T-helper 2 cell treated with Interferon-gamma antibody and Interleukin-4, amounts not matched to agents 5 μg/mL and 100 μg/mL, for 36 hours (primary cell): Measurements from ENCODE around the gene SORD.
"Not testable (repeated sequence)": the region's sequence is repeated elsewhere in the genome, so short reads cannot be mapped to it uniquely, and the experiment has no call there.

Experiments
- DNase-seq: peaks from one replicate; pipeline ENCODE4 v3.0.0; 2021; ENCODE audit warnings: low spot score
- H3K27ac Mint-ChIP-seq: one replicate; pipeline ENCODE4 v1.8.0; 2021; ENCODE audit warnings: mild to moderate bottlenecking, mixed read lengths
- H3K27me3 Mint-ChIP-seq: one replicate; pipeline ENCODE4 v1.8.0; 2021; ENCODE audit warnings: low read depth, mixed read lengths
- H3K36me3 Mint-ChIP-seq: one replicate; pipeline ENCODE4 v1.8.0; 2021; ENCODE audit warnings: low read depth, mixed read lengths
- H3K4me1 Mint-ChIP-seq: one replicate; pipeline ENCODE4 v1.8.0; 2021; ENCODE audit warnings: low read depth, mixed read lengths
- H3K4me3 Mint-ChIP-seq: one replicate; pipeline ENCODE4 v1.8.0; 2022; ENCODE audit warnings: mild to moderate bottlenecking, moderate library complexity, mixed read lengths
- H3K9me3 Mint-ChIP-seq: one replicate; pipeline ENCODE4 v1.8.0; 2021; ENCODE audit warnings: mixed read lengths

Gene SORD

DNA sequence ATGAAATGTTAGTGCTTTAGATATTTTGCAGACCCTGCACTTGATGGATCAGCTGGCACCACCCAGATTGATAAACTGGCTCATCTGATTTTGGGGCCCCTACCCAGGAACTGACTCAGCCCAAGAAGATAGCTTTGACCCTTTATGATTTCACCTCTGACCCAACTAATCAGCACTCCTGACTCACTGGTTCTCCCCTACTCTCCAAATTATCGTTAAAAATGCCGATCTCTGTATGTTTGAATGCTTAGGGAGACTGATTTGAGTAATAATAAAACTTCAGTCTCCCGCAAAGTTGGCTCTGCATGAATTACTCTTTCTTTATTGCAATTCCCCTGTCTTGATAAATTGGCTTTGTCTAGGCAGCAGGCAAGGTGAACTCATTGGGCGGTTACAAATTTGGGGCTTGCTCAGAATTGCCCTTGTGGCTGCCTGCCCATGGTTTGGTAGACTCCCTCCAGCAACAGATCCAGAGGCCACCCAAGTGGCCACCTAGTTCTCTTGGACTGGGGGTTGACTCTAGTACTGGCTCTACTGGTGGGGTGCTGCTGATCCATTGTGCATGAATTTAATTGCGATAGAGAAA lies 18.3 kb upstream of the SORD start:
- H3K4me1 Mint-ChIP-seq, H3K9me3 Mint-ChIP-seq, H3K4me3 Mint-ChIP-seq, H3K27ac Mint-ChIP-seq, H3K36me3 Mint-ChIP-seq, DNase-seq, H3K27me3 Mint-ChIP-seq: not testable (repeated sequence)

DNA sequence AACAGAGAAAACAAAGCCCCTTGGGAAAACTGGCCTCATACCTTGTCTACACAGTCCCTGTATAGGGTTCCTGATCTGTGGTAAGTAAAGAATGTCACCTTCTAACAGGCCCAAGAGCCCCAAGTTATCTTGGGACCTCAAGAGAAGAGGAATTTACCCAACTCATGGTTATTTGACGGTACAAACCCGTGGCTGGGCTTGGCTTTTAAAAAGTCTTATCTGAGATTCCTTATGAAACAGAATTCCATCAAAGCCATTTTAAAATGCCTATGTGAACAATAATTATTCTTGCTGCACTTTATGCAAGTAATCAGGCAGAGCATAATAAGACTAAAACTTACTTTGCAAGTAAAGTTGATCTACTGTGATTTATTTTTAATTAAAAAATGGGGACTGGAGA lies 13.9 kb upstream of the SORD start:
- no peak overlapping the region for H3K27ac Mint-ChIP-seq
- DNase-seq: no peak
- no peaks in the 10 kb centered on the region for H3K36me3 Mint-ChIP-seq
- H3K4me1 Mint-ChIP-seq: no peaks in the 10 kb centered on the region
- no peak overlapping the region for H3K4me3 Mint-ChIP-seq
- peaks cover 7% of the 10 kb centered on the region for H3K9me3 Mint-ChIP-seq
- H3K27me3 Mint-ChIP-seq: peaks cover 18% of the 10 kb centered on the region

GRCh38 chr15:45015114-45015513 lies 7.9 kb upstream of the SORD start:
- H3K4me1 Mint-ChIP-seq, DNase-seq, H3K9me3 Mint-ChIP-seq, H3K36me3 Mint-ChIP-seq, H3K4me3 Mint-ChIP-seq, H3K27ac Mint-ChIP-seq: not testable (repeated sequence)
- H3K27me3 Mint-ChIP-seq: peaks cover 50% of the 10 kb centered on the region

- not testable (repeated sequence) for H3K9me3 Mint-ChIP-seq, H3K36me3 Mint-ChIP-seq, DNase-seq, H3K4me3 Mint-ChIP-seq, H3K27ac Mint-ChIP-seq, H3K4me1 Mint-ChIP-seq
- H3K27me3 Mint-ChIP-seq: peaks cover 41% of the 10 kb centered on the region
These were observed 2.6 kb upstream of the SORD start for GRCh38 chr15:45020222-45020900.

DNA sequence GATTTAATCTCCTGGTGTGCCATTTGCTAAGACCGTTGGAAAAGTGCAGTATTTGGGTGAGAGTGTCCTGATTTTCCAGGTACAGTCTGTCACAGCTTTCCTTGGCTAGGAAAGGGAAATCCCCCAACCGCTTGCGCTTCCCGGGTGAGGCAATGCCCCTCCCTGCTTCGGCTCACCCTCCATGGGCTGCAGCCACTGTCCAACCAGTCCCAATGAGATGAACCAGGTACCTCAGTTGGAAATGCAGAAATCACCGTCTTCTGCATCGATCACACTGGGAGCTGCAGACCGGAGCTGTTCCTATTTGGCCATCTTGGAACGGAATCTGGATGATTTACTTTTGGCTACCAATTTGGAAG lies 2.1 kb upstream of the SORD start:
- DNase-seq, H3K9me3 Mint-ChIP-seq, H3K36me3 Mint-ChIP-seq, H3K4me3 Mint-ChIP-seq, H3K27ac Mint-ChIP-seq, H3K4me1 Mint-ChIP-seq: not testable (repeated sequence)
- peaks cover 37% of the 10 kb centered on the region for H3K27me3 Mint-ChIP-seq

- Mint-ChIP-seq H3K4me1 (peaks cover 8% of the 10 kb centered on the region), H3K4me3 (peak overlapping the region; percentile 2), H3K36me3 (no peaks in the 10 kb centered on the region), H3K9me3 (no peaks in the 10 kb centered on the region), H3K27ac (no peak overlapping the region), H3K27me3 (peaks cover 34% of the 10 kb centered on the region)
- DNase-seq: no peak
These were observed 1.6 kb upstream of the SORD start for GRCh38 chr15:45021348-45021747.

DNA sequence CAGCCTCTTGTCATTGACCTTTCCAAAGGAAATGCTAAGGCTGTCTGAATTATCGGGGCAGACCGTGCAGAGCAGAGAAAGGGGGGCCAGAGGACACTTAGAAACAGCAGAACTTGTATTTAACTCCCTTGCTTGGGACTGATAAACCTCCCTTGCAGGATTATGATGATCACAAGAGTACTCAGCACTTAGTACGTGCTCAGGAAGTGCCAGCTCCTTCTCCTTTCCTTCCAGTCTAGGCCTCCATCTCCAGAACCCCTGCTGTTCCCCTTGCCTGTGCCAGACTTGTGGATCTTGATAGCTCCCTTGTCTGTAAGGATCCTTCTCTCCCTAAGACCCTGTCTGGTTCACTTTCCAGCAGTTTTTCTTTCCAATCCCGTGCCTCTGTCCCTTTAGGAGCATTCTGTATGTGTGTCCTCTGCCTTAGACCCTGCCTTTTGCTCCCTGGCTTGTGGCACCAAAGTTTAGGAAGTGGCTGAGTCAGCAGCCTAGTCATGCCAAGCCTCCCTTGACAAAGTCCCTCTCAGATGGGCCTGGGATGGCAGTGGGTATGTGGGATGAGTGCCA lies 747 bp downstream of the SORD start:
- DNase-seq: no peak
- Mint-ChIP-seq H3K36me3 (no peaks in the 10 kb centered on the region), H3K27me3 (peaks cover 13% of the 10 kb centered on the region), H3K9me3 (no peaks in the 10 kb centered on the region), H3K4me3 (peak overlapping the region; percentile 84), H3K4me1 (peaks cover 8% of the 10 kb centered on the region), H3K27ac (peak overlapping the region; percentile 69)

GRCh38 chr15:45024649-45025048 lies 1.7 kb downstream of the SORD start:
- not testable (repeated sequence) for H3K4me3 Mint-ChIP-seq, H3K27me3 Mint-ChIP-seq, H3K4me1 Mint-ChIP-seq, H3K27ac Mint-ChIP-seq, DNase-seq, H3K9me3 Mint-ChIP-seq, H3K36me3 Mint-ChIP-seq

DNA sequence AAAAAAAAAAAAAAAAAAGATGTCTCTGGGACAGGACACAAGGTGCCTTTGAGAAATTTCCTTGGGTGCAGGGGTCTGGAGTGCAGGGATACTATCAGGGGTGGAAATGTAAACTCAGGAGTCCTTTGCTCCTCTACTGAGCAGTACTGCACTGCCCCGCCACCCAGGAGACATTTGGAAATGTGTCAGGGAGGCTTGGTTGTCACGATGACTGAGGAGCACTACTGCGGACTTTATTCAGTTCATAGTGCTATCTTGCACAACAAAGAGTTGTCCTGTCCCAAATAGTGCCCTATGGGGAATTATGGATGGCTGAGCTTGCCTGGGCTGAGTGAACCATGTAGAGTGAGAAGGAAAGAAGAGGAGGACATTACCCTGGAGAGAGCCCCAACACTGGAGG lies 2.6 kb downstream of the SORD start:
- H3K4me3 Mint-ChIP-seq, H3K36me3 Mint-ChIP-seq, H3K27ac Mint-ChIP-seq, DNase-seq, H3K4me1 Mint-ChIP-seq, H3K27me3 Mint-ChIP-seq, H3K9me3 Mint-ChIP-seq: not testable (repeated sequence)

DNA sequence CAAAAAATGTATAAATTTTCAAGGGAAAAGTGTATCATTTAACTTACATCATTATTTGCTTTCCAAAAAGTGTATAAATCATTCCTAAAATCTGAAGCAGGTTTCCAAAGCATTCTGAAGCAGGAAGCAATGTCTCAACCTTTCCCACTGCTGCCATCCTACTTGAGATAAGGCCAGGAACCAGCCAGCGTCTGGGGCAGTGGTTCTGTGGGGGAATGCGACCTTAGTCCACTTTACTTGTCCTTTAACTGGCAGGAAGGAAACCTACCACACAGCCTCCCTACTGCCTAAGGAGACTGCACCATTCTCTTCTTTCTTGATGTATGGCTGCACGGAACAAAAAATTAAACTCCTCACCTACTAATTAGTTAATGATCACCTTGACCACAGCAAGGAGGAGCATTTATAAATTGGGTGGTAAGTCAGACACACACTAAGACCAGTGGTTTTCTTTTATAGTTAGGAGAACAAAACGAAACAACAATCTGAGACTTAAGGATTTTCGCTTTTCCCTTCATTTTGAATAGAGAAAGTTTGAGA lies 3.7 kb downstream of the SORD start:
- DNase-seq: no peak
- peaks cover 8% of the 10 kb centered on the region for H3K4me1 Mint-ChIP-seq
- no peak overlapping the region for H3K27ac Mint-ChIP-seq
- H3K9me3 Mint-ChIP-seq: no peaks in the 10 kb centered on the region
- H3K36me3 Mint-ChIP-seq: peaks cover 7% of the 10 kb centered on the region
- H3K27me3 Mint-ChIP-seq: no peaks in the 10 kb centered on the region
- no peak overlapping the region for H3K4me3 Mint-ChIP-seq

DNA sequence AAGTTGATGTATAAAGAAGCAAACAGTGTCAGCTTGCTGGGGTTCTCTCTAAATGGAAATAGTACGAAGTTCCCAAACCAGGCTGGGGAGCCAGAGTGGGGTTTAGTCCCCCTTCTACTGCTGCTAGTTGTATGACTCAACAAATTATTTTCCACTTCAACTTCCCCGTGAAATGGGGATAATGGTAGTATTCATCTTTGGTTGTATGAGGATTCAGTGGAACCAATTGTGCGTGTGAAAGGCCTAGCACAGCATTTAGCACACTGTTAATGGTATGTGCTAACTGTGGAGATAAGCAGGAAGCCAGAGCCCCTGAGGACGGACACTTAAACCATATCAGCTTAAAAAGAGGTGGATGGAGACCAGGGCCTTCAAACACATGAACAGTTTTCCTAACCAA lies 4.2 kb downstream of the SORD start:
- H3K36me3 Mint-ChIP-seq: peaks cover 7% of the 10 kb centered on the region
- H3K4me1 Mint-ChIP-seq: peaks cover 8% of the 10 kb centered on the region
- no peaks in the 10 kb centered on the region for H3K27me3 Mint-ChIP-seq
- H3K9me3 Mint-ChIP-seq: no peaks in the 10 kb centered on the region
- no peak overlapping the region for H3K4me3 Mint-ChIP-seq
- DNase-seq: no peak
- H3K27ac Mint-ChIP-seq: no peak overlapping the region

DNA sequence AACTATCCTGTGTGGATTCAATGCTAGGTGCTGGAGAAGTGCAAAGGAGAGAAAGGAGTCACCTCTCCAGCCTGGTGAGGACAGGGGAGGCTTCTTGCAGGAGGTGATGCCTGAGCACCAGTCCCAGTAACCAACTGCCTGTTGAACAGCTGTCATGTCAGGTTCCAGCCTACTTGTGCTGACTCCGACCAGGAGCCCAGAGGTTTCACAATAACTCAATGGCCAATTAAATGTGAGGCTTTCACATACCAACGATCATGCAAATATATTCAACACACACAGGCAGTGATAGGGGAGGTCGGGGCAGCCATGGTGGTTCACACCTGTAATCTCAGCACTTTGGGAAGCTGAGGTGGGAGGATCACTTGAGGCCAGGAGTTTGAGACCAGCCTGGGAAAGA lies 7.7 kb downstream of the SORD start:
- Mint-ChIP-seq H3K4me1 (peaks cover 2% of the 10 kb centered on the region), H3K9me3 (no peaks in the 10 kb centered on the region), H3K27ac (no peak overlapping the region), H3K4me3 (no peak overlapping the region), H3K36me3 (peaks cover 8% of the 10 kb centered on the region), H3K27me3 (no peaks in the 10 kb centered on the region)
- no peak for DNase-seq

GRCh38 chr15:45031522-45032028 lies 8.6 kb downstream of the SORD start:
- H3K27me3 Mint-ChIP-seq, H3K36me3 Mint-ChIP-seq, H3K4me3 Mint-ChIP-seq, DNase-seq, H3K9me3 Mint-ChIP-seq, H3K4me1 Mint-ChIP-seq, H3K27ac Mint-ChIP-seq: not testable (repeated sequence)

- not testable (repeated sequence) for H3K9me3 Mint-ChIP-seq, H3K36me3 Mint-ChIP-seq, H3K27me3 Mint-ChIP-seq, DNase-seq, H3K4me3 Mint-ChIP-seq, H3K27ac Mint-ChIP-seq
- peaks cover 12% of the 10 kb centered on the region for H3K4me1 Mint-ChIP-seq
These were observed 9.5 kb downstream of the SORD start for GRCh38 chr15:45032501-45032900.
